ENCODE measurements around the gene CHRNA3.
"Not testable (repeated sequence)": the region's sequence is repeated elsewhere in the genome, so short reads cannot be mapped to it uniquely, and the experiment has no call there.

Gene CHRNA3

DNA sequence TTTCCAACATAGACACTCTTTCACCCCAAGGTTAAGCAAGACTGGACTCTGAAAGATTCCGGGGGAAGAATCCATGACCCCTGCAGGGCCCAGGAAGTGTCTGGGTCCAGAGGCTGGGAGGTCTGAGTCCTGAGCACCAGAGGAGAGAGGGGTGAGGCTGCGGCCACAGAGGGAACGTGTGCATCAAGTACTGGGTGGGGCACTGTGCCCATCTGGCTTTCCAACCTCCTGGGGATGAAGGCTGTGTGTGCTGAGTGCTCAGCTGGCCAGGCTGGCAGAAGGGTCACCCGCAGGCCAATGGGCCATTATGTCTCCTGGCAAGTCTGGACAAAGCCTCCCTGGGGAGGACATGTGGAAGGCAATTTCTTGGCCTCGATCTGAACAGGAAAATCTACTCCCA lies 3.3 kb downstream of the CHRNA3 start:
- no peak for DNase-seq (ENCODE audit: low read depth)

GRCh38 chr15:78617076-78617475 lies 3.7 kb downstream of the CHRNA3 start:
- DNase-seq (ENCODE audit: low read depth), result no peak

GRCh38 chr15:78616506-78616905 lies 4.3 kb downstream of the CHRNA3 start:
- no peak for DNase-seq (ENCODE audit: low read depth)

DNA sequence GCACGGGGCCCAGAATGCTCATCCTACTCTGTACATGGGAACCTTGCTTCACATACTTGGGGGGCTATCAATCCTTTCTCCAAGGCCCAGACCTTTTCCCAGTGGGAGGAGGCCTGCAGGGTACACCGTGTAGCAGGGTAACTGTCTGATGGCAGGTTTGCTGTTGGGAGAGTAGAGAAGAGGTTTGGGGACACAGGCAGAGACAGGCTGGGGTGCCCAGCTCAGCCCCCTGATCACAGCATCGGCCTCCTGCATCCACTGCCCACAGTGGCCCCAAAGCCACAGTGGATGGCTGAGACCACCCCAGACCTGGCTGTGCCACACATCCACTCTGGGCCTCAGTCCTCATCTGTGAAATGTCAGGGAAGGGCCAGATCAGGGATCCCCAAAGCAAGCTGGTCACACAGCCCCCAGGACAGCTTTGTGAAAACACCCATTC lies 5.6 kb downstream of the CHRNA3 start:
- no peak for DNase-seq (ENCODE audit: low read depth)

DNA sequence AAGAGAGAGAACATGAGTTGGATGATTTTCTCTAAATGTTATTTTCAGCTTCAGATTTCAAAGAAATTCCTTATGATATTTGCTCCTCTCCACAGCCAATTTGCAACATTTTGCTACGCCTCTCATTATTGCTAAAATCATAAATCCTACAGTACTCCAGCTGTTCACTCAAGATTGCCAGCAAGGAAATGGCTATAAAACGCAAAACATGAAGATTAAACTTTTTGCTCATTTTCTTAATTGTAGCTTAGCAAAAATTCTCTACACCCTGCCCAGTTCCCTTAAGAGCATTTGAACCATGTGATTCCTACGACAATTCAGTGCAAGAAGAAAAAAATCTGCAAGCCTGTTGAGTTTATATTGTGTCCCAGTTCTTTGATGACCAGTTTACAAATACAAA lies 6.8 kb downstream of the CHRNA3 start:
- no peak for DNase-seq (ENCODE audit: low read depth)

- DNase-seq (ENCODE audit: low read depth), result not testable (repeated sequence)
These were observed 11.2 kb downstream of the CHRNA3 start for GRCh38 chr15:78609551-78609950.

DNA sequence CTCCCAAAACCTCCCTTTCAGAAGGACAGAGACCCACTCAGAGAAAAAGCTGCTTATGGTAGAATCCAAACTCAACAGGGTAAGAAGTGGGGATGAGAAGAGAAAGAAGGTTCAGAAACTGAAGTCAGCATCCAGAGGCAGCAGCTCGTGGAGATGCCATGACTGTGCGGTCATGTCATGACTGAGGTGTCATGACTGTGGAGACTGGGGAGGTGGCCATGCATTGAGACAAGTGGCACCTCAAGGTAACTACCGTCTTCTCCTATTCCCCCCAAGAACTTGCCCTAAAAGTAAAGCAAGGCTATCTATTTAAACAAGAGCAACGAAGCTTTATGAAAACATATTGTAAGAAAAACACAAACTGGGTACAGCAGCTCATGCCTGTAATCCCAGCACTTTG lies 15.1 kb downstream of the CHRNA3 start:
- no peak for DNase-seq (ENCODE audit: low read depth)

DNA sequence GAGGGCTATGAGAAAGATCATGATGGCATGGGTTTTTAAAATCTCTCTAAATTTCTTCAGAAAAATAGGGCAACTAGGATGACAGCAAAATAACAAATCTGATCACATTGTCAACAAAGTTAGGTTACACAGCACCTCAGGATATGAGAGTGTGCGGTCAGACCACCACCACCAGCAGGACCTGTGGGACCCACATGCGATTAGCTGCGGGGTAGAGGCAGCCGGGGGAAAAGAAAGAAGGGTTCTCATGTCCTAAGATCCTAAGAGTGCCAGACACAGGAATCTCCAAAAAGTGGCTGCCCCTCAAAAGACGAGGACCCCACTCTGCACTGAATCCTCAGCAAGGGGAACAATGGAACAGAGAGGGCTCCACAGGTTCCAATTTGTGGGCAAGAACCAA lies 15.6 kb downstream of the CHRNA3 start:
- no peak for DNase-seq (ENCODE audit: low read depth)

DNA sequence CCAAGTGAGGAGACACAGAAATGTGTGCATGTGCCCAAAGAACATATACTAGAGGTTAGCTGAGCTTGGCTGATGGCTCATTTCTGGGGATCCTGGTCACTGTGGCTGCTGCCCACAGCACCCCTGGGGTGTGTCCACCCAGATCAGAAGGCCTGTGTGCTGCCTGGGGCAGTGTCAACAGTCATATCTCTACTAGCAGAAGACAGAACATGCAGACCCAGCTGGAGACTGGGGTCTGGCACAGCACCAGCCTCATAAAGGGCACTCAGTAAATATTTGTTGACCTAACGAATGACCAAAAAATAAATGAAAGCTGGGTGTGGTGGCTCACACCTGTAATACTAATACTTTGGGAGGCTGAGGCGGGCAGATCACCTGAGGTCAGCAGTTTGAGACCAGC lies 16.4 kb downstream of the CHRNA3 start:
- DNase-seq (ENCODE audit: low read depth), result no peak

- no peak for DNase-seq (ENCODE audit: low read depth)
These were observed 17.3 kb downstream of the CHRNA3 start for GRCh38 chr15:78603467-78603866.

DNA sequence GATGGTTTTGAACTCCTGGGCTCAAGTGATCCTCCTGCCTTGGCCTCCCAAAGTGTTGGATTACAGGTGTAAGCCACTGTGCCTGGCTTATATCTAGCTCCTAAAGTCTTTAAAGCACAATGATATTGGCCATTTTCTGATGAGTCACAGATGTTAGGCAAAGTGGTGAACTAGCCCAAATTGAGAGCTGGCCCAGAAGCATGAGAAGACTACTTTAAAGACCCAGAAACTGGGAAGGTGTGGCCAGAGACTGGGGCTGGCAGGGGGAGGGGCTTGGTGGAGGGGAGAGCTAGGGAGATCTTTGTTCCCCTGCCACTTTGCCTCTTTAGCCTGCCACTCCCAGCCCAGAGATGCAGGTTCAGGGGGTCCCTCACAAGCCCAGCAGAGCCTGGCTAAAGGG lies 21.6 kb downstream of the CHRNA3 start:
- no peak for DNase-seq (ENCODE audit: low read depth)

GRCh38 chr15:78598348-78598747 lies 22.4 kb downstream of the CHRNA3 start:
- no peak for DNase-seq (ENCODE audit: low read depth)

- DNase-seq (ENCODE audit: low read depth), result no peak
These were observed 23.2 kb downstream of the CHRNA3 start for GRCh38 chr15:78597583-78597982.

- no peak for DNase-seq (ENCODE audit: low read depth)
These were observed 45.9 kb downstream of the CHRNA3 start for GRCh38 chr15:78574944-78575343.

DNA sequence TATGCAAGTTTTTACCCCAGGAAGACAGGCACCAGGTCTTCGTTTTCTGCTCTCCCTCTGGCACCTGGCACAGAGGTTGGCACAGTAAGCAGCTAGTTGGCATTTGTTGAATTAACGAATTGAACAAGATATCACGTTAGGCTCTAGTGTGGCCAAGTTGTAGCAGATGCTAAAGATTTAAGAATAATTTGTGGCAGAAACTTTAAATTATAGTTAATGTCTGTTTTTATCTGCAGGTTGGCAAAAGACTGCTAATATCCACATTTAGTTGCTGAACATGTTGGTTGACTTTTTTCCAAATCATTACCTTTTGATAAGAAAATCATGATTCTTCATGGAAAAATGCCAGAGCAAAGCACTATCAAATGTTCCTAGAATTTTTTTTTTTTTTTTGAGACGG lies 47.4 kb downstream of the CHRNA3 start:
- DNase-seq (ENCODE audit: low read depth), result no peak

GRCh38 chr15:78571382-78571781 lies 49.4 kb downstream of the CHRNA3 start:
- no peak for DNase-seq (ENCODE audit: low read depth)

GRCh38 chr15:78570710-78571109 lies 50.1 kb downstream of the CHRNA3 start:
- no peak for DNase-seq (ENCODE audit: low read depth)

- no peak for DNase-seq (ENCODE audit: low read depth)
These were observed 53.3 kb downstream of the CHRNA3 start for GRCh38 chr15:78567531-78567930.

DNA sequence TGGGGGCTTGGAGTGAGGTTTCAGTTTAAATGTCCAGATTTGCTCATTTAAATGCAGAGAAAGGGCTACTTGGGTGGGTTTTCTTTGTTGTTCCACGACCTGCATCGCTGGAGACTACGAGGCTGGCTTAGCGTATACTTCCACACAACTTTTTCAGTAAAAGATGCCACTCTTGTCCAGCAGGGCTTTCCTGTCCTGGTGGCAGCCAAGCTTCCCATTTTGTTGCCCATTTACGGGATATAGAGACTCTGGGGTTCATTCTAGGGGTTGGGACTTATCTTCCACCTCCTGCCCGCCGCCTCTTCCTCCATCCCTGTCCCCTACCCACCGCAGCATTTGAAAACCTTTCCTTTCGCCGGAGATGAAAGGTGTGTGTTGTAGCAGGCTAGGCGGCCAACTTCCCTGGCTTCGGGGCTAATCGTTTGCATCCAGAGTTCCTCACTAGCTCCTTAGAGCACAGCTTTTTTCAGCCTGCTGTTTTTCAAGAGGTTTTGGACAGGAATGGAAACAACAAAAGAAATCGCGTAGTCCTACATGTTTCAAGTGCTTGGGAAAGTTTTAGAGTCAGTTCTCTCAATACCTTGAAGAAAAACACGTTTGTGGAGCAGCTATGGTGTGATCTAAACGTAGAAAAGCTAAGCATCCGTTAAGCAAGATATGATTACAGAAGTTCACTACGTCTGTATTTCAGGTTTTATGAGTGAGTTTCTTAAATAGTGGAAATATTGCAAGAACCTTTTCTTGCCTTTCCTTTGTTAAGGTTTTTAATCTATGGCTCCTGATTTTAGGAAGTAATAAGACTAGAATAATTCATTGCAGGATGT lies 54.6 kb downstream of the CHRNA3 start:
- no peak for DNase-seq (ENCODE audit: low read depth)

DNA sequence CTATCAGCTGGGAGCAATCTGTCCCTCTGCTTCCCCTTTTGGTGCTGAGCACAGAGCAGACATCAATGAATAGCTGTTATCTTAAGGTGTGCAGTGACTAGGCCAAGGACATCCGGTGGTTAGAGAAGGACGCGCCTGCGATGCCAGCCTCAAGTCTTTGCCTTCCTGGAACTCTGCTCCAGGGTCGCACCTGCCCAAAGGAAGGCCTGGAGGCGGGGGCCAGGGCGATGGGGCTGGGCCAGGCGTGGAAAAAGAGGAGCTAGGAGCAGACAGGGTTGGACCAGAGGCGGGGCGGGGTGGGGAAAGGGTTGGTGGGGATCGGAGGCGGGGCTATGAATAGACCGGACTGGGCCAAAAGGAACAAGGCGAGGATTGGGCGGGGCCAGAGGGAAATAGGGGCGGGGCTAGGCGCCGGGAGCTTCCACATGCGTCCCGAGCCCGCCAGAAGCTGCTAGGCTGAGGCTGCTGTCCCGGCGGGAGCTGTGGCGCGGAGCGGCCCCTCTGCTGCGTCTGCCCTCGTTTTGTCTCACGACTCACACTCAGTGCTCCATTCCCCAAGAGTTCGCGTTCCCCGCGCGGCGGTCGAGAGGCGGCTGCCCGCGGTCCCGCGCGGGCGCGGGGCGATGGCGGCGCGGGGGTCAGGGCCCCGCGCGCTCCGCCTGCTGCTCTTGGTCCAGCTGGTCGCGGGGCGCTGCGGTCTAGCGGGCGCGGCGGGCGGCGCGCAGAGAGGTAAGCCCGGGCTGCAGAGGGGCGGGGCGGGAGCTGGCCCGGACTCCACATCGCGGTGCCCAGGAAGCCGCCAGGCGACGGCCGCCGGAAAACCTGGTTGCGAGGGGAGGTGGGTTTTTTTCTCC lies 55.5 kb downstream of the CHRNA3 start, which contains the start of gene CHRNA5:
Gene CHRNA5, plus strand, starts transcription at position 424 of the 854 bp plus-strand sequence. Its CDS starts 200 bp downstream, at position 624.
- DNase-seq (ENCODE audit: low read depth), result peak; percentile 72

GRCh38 chr15:78564743-78565096 lies 56.1 kb downstream of the CHRNA3 start:
- no peak for DNase-seq (ENCODE audit: low read depth)

DNA sequence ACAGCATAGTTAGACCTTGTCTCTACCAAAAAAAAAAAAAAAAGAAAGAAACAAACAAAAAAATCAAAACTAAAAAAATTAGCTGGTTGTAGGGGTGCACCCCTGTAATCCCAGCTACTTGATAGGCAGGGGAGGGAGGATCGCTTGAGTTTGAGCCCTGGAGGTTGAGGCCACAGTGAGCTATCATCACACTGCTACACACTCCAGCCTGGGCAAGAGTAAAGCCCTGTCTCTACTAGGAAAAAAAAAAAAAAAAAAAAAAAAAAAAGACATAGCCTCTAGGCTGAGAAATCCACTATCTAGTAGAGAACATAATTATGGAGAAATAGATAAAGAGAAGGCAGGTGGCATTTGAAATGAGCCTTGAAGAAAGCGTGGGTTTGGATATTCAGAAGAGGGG lies 57.7 kb downstream of the CHRNA3 start:
- DNase-seq (ENCODE audit: low read depth), result no peak

DNA sequence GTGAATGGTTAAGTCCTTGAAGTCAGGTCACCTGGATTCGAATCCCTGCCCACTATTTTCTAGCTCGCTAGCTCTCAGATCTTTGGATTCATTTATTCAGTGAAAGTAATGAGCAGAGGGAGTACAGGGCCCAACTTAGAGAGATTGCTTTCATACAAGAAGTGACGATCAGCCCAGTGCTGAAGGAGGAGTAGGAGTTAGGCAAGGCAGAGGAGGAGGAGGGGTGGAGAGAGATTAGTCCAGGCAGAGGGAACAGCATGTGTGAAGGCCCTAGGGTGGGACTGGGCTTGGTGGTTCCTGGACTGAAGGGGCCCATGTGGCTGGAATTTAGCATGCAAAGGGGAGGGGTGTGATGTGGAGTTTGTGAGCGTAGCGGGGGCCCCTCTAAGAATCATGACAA lies 59.3 kb downstream of the CHRNA3 start:
- DNase-seq (ENCODE audit: low read depth), result no peak
